Progenitor cell of endocrine pancreas (in vitro differentiated cells): Measurements from ENCODE around the gene ROR1. TPM values are rescaled to one million over a fixed set of nuclear protein-coding genes. Genes with fewer than 3 reads are reported as not detected.

ENCODE experiments used
- DNase-seq: peaks from one replicate; pipeline ENCODE4 v3.0.0; 2021; ENCODE audit warnings: low spot score; ENCODE audit not compliant: unreplicated experiment
- H3K27ac Mint-ChIP-seq: 2 replicates; pipeline ENCODE4 v1.8.0; 2021; ENCODE audit warnings: mild to moderate bottlenecking, moderate library complexity, mixed read lengths
- H3K27me3 Mint-ChIP-seq: 2 replicates; pipeline ENCODE4 v1.8.0; 2021; ENCODE audit warnings: mixed read lengths
- H3K36me3 Mint-ChIP-seq: 2 replicates; pipeline ENCODE4 v1.8.0; 2022; ENCODE audit warnings: mixed read lengths; ENCODE audit not compliant: insufficient read depth
- H3K4me1 Mint-ChIP-seq: 2 replicates; pipeline ENCODE4 v1.8.0; 2021; ENCODE audit warnings: low read depth, mixed read lengths
- H3K4me3 Mint-ChIP-seq: 2 replicates; pipeline ENCODE4 v1.8.0; 2021; ENCODE audit warnings: low read depth, mild to moderate bottlenecking, moderate library complexity, mixed read lengths
- H3K9me3 Mint-ChIP-seq: 2 replicates; pipeline ENCODE4 v1.8.0; 2021; ENCODE audit warnings: low read depth, mixed read lengths
- total RNA-seq: library from RNA; stranded (reverse); gene quantifications from 2 replicates; pipeline ENCODE4 v1.2.1, GENCODE V29; 2021
- TF ChIP-seq, protein P1 (sequence below): fragments of 200-600 bp; sonication (generic); IDR thresholded peaks from one replicate; pipeline ENCODE4 v1.5.0; 2021; ENCODE audit warnings: antibody characterized with exemption, mild to moderate bottlenecking; ENCODE audit not compliant: unreplicated experiment

The ROR1 gene
- total RNA-seq, 1 donor from 2014 or later: 63.8 TPM

DNA sequence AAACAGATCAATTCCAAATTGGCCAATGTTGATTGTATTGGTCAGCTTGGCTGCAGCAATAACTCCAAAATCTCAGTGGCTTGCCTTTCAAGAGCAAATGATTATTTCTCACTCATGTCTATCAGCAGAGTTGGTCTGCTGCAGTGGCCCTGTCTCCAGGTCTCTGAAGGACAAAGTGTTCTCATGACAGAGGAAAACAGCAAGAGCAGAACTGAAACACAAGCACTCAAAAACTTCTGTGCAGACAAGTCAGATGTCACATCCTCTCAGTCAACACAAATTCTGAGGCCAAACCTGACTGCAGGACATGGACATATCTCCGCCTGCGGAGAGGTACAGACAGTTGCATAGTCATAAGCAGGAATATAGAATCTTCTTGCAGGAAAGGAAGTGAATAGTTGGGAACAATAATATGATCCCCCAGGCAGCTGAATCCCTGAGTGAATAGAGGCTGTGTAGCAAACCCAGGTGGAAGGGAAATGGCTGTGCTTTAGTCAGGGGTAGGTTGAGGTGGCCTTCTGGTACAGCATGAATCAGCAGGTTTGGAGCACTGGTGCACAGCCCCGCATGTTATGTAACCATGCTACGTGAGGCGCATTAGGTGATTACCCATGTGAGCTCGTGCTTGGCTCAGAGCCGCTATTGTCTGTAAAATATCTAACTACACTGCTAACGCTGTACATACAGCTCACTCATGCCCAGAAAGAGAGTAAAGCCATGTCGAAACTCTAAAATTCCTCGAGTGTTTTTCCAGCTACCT lies 412.5 kb downstream of the ROR1 start:
- no peak overlapping the region for H3K27ac Mint-ChIP-seq
- H3K9me3 Mint-ChIP-seq: no peaks in the 10 kb centered on the region
- TF ChIP-seq, protein P1, sequence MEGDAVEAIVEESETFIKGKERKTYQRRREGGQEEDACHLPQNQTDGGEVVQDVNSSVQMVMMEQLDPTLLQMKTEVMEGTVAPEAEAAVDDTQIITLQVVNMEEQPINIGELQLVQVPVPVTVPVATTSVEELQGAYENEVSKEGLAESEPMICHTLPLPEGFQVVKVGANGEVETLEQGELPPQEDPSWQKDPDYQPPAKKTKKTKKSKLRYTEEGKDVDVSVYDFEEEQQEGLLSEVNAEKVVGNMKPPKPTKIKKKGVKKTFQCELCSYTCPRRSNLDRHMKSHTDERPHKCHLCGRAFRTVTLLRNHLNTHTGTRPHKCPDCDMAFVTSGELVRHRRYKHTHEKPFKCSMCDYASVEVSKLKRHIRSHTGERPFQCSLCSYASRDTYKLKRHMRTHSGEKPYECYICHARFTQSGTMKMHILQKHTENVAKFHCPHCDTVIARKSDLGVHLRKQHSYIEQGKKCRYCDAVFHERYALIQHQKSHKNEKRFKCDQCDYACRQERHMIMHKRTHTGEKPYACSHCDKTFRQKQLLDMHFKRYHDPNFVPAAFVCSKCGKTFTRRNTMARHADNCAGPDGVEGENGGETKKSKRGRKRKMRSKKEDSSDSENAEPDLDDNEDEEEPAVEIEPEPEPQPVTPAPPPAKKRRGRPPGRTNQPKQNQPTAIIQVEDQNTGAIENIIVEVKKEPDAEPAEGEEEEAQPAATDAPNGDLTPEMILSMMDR: no peak
- no peaks in the 10 kb centered on the region for H3K4me1 Mint-ChIP-seq
- H3K36me3 Mint-ChIP-seq: peaks cover 3% of the 10 kb centered on the region
- DNase-seq: no peak
- H3K4me3 Mint-ChIP-seq: no peak overlapping the region
- H3K27me3 Mint-ChIP-seq: no peaks in the 10 kb centered on the region

DNA sequence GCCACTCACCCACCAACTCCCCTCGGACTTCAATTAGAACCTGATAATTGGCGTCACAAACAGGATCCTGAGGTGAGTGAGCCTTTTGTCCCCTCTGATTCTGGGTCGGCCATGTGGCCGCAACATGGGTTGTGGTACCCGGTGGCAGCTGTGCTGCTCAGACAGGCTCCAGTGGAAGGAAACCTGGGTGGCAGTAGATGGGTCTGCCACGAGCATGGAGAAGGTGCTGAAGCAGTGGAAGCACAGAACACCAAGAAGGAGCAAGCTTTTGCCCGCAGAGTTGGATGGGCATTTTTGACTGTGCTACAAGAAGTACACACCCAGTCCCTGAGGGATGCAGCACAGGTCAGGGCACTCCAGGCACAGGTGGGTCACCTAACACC lies 413.1 kb downstream of the ROR1 start:
- TF ChIP-seq, protein P1: no peak
- Mint-ChIP-seq H3K4me3 (no peak overlapping the region), H3K36me3 (peaks cover 3% of the 10 kb centered on the region), H3K27me3 (no peaks in the 10 kb centered on the region), H3K27ac (no peak overlapping the region), H3K9me3 (no peaks in the 10 kb centered on the region), H3K4me1 (no peaks in the 10 kb centered on the region)
- no peak for DNase-seq

DNA sequence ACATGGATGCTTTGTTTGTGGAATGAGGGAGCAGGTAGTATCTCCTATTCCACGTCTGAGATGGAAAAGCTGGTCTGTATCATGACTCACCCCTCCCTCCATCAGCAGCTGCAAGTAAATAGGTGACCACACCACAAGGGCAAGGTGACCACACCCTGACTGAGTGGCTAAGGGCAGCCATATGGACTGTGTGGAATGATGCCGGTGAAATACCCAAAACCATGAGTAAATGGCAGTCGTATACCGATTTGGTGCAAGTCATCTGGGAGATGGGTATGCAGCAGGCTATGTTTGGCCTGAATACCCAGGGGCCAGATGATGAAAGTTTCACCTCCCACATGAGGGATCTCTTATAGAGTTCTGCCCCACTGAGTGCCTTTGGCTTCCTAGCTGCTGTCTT lies 413.8 kb downstream of the ROR1 start:
- no peak overlapping the region for H3K4me3 Mint-ChIP-seq
- H3K9me3 Mint-ChIP-seq: peaks cover 5% of the 10 kb centered on the region
- H3K27me3 Mint-ChIP-seq: no peaks in the 10 kb centered on the region
- peaks cover 2% of the 10 kb centered on the region for H3K36me3 Mint-ChIP-seq
- TF ChIP-seq, protein P1: no peak
- no peak for DNase-seq
- no peak overlapping the region for H3K27ac Mint-ChIP-seq
- no peaks in the 10 kb centered on the region for H3K4me1 Mint-ChIP-seq

DNA sequence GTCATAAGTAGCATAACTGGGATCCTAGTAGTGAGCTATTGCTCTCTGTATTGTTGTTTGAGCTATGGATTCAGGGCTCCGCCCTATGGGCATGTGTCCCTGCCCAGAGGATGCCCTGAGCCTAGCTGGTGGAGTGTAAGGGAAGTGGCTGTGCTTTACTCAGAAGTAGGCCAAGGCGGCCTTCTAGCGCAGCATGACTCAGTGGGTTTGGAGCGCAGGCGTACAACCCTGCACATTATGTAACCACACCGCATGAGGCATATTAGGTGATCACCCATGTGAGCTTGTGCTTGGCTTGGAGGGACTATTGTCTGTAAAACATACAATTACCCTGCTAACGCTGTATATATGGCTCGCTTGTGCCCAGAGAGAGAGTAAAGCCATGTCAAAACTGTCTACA lies 418.5 kb downstream of the ROR1 start:
- peaks cover 7% of the 10 kb centered on the region for H3K9me3 Mint-ChIP-seq
- H3K4me3 Mint-ChIP-seq: no peak overlapping the region
- H3K4me1 Mint-ChIP-seq: peaks cover 13% of the 10 kb centered on the region
- TF ChIP-seq, protein P1: no peak
- no peak overlapping the region for H3K27ac Mint-ChIP-seq
- no peaks in the 10 kb centered on the region for H3K36me3 Mint-ChIP-seq
- H3K27me3 Mint-ChIP-seq: no peaks in the 10 kb centered on the region
- DNase-seq: no peak

DNA sequence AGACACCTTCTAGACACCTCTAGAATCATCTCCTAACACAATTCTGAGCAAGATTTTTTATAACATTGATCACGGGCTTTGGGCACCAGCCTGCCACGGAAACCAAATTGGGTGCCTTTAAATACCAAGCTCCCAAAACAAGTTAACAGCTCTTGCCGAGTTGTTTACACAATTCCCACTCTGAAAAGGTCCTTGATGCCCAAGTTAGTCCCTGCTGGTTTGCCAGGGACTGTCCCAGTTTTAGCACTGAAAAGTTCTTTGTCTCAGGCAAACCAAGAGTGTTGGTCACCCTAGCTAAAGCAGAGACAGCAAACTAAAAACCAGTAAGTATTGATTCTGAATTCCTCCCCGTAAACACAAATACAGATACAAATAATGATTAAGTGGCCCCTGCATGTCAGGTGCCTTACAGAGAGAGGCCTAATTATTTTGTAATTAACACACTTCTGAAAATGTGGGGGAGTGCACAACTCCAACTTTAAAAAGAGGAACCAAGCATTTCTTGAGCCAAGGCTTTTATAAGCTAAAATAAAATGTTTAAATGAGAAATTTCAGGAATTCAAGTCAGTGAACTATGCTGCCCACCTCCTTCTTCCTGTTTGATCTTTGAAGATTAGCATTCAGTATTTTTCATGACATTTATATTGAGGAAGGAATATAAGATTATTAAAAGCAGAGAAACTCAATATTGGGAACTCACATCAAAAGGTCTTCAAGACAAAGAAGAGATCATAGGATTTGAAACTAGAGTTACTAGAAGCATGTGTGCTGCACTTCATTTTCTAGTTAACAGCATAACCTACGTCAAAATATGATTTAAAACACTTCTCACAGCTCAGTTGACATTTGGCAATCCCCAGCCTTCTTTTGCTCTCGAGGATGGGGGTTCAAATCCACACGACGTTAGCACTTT lies 420.6 kb downstream of the ROR1 start:
- no peaks in the 10 kb centered on the region for H3K27me3 Mint-ChIP-seq

More for the DNA sequence above, 420.6 kb downstream of the ROR1 start:
- Mint-ChIP-seq H3K4me3 (no peak overlapping the region), H3K27ac (no peak overlapping the region), H3K9me3 (peaks cover 7% of the 10 kb centered on the region), H3K4me1 (peaks cover 13% of the 10 kb centered on the region), H3K36me3 (no peaks in the 10 kb centered on the region)
- TF ChIP-seq, protein P1: no peak
- DNase-seq: no peak
